ENCODE results near the gene NTNG2. TPM values are rescaled to one million over a fixed set of nuclear protein-coding genes. Genes with fewer than 3 reads are reported as not detected.

The NTNG2 gene, protein sequence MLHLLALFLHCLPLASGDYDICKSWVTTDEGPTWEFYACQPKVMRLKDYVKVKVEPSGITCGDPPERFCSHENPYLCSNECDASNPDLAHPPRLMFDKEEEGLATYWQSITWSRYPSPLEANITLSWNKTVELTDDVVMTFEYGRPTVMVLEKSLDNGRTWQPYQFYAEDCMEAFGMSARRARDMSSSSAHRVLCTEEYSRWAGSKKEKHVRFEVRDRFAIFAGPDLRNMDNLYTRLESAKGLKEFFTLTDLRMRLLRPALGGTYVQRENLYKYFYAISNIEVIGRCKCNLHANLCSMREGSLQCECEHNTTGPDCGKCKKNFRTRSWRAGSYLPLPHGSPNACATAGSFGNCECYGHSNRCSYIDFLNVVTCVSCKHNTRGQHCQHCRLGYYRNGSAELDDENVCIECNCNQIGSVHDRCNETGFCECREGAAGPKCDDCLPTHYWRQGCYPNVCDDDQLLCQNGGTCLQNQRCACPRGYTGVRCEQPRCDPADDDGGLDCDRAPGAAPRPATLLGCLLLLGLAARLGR
- 1 to 10 TPM; 2.2 to 2.4 TPM for total RNA-seq

DNA sequence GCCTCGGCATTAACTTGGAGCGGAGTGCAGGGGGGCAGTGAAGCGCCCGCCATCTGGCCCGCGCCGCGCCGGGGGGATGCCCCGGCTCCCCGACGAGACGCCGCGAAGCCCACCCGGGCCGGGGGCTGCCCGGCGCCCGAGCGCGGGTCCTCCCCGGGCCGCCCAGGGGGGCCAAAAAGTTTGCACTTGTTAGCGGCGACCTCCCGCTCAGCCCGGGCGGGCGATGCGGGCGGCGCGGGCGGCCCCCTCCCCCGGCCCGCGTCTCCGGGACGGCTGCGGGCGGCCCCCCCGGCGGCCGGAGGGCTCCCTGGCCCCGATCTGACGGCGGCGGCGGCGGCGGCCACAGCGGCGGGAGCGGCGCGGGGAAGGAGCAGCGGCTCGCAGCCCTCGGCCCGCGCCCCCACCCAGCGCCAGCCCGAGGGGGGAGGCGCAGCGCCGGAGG is at the start of gene NTNG2:
Gene NTNG2, plus strand, starts transcription at position 316 of the 442 bp plus-strand sequence. CDS start 4,774 bp downstream, outside the sequence.
- intact Hi-C loops (cut with micrococcal nuclease) = no loop called here
- ChIA-PET CTCF (interaction anchor here (1.1 to 11.1 kb wide), 3 partner anchors 75 to 207 kb away, joined by 3 to 193 read pairs (median 9); no protein-coding TSS in a partner anchor), POLR2A (no interaction called here)
- DNase-seq = no peak
- Mint-ChIP-seq H3K27me3 (peaks cover 45% of the 10 kb centered on the region), H3K27ac (peak within 1 kb of the TSS; percentile 70), H3K9me3 (no peaks in the 10 kb centered on the region), H3K4me1 (ENCODE audit: low read depth) (peaks cover 7% of the 10 kb centered on the region), H3K4me3 (peak within 1 kb of the TSS; percentile 83), H3K36me3 (ENCODE audit: low read depth) (no peaks in the 10 kb centered on the region)
- TF ChIP-seq, protein P1, sequence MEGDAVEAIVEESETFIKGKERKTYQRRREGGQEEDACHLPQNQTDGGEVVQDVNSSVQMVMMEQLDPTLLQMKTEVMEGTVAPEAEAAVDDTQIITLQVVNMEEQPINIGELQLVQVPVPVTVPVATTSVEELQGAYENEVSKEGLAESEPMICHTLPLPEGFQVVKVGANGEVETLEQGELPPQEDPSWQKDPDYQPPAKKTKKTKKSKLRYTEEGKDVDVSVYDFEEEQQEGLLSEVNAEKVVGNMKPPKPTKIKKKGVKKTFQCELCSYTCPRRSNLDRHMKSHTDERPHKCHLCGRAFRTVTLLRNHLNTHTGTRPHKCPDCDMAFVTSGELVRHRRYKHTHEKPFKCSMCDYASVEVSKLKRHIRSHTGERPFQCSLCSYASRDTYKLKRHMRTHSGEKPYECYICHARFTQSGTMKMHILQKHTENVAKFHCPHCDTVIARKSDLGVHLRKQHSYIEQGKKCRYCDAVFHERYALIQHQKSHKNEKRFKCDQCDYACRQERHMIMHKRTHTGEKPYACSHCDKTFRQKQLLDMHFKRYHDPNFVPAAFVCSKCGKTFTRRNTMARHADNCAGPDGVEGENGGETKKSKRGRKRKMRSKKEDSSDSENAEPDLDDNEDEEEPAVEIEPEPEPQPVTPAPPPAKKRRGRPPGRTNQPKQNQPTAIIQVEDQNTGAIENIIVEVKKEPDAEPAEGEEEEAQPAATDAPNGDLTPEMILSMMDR (IDR thresholded peaks at IDR 0.05) = no peak
- no peak for ATAC-seq

DNA sequence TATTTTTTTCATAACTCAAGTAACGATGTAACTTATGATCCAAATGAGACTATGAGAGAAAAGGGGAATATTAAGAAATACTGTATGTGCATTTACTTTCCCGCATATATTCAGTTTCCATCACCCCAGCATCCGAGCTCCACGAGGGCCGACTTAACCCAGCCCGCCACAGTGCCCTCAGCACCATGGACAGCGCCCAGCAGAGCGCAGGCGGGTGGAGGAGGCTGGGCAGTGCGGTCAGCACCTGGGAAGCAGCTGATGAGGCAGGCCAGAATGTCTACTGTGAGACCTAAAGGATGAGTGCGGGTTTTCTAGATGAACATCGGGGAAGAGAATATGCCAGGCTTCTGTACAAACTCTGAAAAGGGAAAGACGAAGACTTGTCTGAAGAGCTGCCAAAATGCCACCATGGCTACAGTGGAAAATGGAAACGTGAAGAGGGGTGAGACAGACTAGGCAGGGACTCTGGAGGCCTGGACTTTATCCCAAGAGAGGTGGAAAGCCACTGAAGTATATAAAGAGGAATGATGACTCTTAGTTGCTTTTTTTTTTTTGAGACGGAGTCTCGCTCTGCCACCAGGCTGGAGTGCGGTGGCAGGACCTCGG is 47.7 kb upstream of the NTNG2 start:
- DNase-seq (peak; percentile 57), ATAC-seq (peak; percentile 51)
- no peak overlapping the region for H3K4me3 Mint-ChIP-seq
- TF ChIP-seq, protein P1 (IDR thresholded peaks at IDR 0.05) = no peak
- H3K36me3 Mint-ChIP-seq (ENCODE audit: low read depth) = no peaks in the 10 kb centered on the region
- CTCF ChIA-PET = no interaction called here
- peaks cover 3% of the 10 kb centered on the region for H3K9me3 Mint-ChIP-seq
- POLR2A ChIA-PET = interaction anchor here (0.6 kb wide), 1 partner anchor 1295 kb away, joined by 3 read pairs; no protein-coding TSS in a partner anchor
- H3K4me1 Mint-ChIP-seq (ENCODE audit: low read depth) = no peaks in the 10 kb centered on the region
- H3K27me3 Mint-ChIP-seq = peaks cover 43% of the 10 kb centered on the region
- H3K27ac Mint-ChIP-seq = no peak overlapping the region
- intact Hi-C loops (cut with micrococcal nuclease) = no loop called here

DNA sequence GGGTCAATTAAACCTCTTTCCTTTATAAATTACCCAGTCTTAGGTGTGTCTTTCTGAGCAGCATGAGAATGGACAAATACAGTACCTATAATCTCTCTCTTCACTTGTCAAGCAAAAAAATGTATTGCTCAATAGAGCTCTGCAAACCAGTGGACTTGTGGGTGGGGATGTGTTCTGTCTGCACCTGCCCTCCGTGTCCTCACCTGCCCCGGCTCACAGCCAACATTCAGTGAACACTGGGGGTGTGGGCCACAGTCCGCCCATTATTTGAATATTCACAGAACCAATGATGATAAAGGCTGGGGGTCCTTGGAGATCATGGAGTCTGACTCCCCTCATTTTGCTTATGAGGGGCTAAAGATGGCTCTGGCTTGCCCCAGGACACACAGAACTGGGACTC is 45.3 kb upstream of the NTNG2 start:
- H3K27ac Mint-ChIP-seq = no peak overlapping the region
- H3K36me3 Mint-ChIP-seq (ENCODE audit: low read depth) = no peaks in the 10 kb centered on the region
- peaks cover 40% of the 10 kb centered on the region for H3K27me3 Mint-ChIP-seq
- DNase-seq (no peak), ATAC-seq (no peak)
- no peak overlapping the region for H3K4me3 Mint-ChIP-seq
- intact Hi-C loops (cut with micrococcal nuclease) = no loop called here
- H3K9me3 Mint-ChIP-seq = peaks cover 3% of the 10 kb centered on the region
- H3K4me1 Mint-ChIP-seq (ENCODE audit: low read depth) = no peaks in the 10 kb centered on the region
- ChIA-PET POLR2A (no interaction called here), CTCF (no interaction called here)
- TF ChIP-seq, protein P1 (IDR thresholded peaks at IDR 0.05) = no peak

DNA sequence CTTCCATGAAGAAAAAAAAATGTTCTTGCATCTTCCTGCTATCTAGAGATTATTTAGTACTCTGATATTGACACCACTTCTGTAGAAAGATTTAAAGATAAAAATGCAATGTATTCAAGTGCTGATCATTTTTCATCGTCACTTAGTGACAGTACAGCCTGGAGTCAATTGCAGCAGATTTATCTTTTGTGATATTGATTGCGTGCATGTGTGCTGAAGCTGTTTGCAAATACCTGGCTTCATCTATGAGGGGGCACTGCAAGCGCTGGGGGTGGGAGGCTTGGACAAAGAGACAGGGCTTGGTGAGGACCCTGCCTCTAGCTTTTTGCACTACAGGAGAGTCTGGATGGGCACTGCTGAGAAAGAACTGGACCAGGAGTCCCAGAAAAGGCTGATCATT is 44.2 kb upstream of the NTNG2 start:
- TF ChIP-seq, protein P1 (IDR thresholded peaks at IDR 0.05) = no peak
- H3K36me3 Mint-ChIP-seq (ENCODE audit: low read depth) = no peaks in the 10 kb centered on the region
- intact Hi-C loops (cut with micrococcal nuclease) = no loop called here
- DNase-seq = no peak
- no peak overlapping the region for H3K27ac Mint-ChIP-seq
- CTCF ChIA-PET = no interaction called here
- peaks cover 41% of the 10 kb centered on the region for H3K27me3 Mint-ChIP-seq
- no peak overlapping the region for H3K4me3 Mint-ChIP-seq
- POLR2A ChIA-PET = no interaction called here
- H3K9me3 Mint-ChIP-seq = peaks cover 3% of the 10 kb centered on the region
- ATAC-seq = no peak
- H3K4me1 Mint-ChIP-seq (ENCODE audit: low read depth) = no peaks in the 10 kb centered on the region

DNA sequence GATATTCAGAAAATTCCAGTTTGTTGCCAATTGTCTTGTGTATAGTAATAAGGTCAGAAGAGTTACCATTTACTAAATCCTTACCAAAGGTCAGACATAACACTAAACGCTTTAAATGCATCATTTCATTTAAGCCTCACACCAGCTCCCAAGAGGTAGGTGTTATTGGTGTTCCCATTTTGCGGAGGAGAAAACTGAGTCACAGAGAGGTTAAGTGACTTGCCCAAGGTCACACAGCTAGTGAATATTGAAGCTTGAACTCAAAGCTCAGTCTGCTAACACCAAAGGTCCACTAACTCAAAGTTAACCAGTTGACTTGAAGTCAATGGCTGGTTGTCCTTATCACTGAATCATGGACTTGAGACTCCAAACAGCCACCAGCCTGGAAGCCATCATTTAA is 40.8 kb upstream of the NTNG2 start:
- H3K27me3 Mint-ChIP-seq = peaks cover 58% of the 10 kb centered on the region
- H3K9me3 Mint-ChIP-seq = no peaks in the 10 kb centered on the region
- H3K4me3 Mint-ChIP-seq = no peak overlapping the region
- POLR2A ChIA-PET = no interaction called here
- H3K27ac Mint-ChIP-seq = no peak overlapping the region
- ATAC-seq = no peak
- intact Hi-C loops (cut with micrococcal nuclease) = no loop called here
- DNase-seq = no peak
- CTCF ChIA-PET = no interaction called here
- peaks cover 4% of the 10 kb centered on the region for H3K4me1 Mint-ChIP-seq (ENCODE audit: low read depth)
- TF ChIP-seq, protein P1 (IDR thresholded peaks at IDR 0.05) = no peak
- no peaks in the 10 kb centered on the region for H3K36me3 Mint-ChIP-seq (ENCODE audit: low read depth)
